NT2/D1 (cell line): ENCODE measurements around the gene DNM3.

Experiments
- DNase-seq: peaks from one replicate; pipeline ENCODE4 v3.0.0-alpha.2; 2011; ENCODE audit warnings: low read depth, low spot score
- H3K27me3 ChIP-seq: 2 replicates; pipeline ENCODE4 v1.6.0; 2011; ENCODE audit warnings: mild to moderate bottlenecking; ENCODE audit not compliant: insufficient read length, insufficient read depth
- H3K36me3 ChIP-seq: 2 replicates; pipeline ENCODE4 v1.6.1; 2011; ENCODE audit warnings: mild to moderate bottlenecking, low read length, mixed read lengths; ENCODE audit not compliant: insufficient read depth, insufficient read length
- H3K4me1 ChIP-seq: 2 replicates; pipeline ENCODE4 v1.5.1; 2011; ENCODE audit not compliant: insufficient read depth, insufficient read length
- H3K4me3 ChIP-seq: 2 replicates; pipeline ENCODE4 v1.5.1; 2011; ENCODE audit warnings: low read depth; ENCODE audit not compliant: insufficient read length
- H3K9ac ChIP-seq: 2 replicates; pipeline ENCODE4 v1.6.0; 2011; ENCODE audit warnings: low read depth; ENCODE audit not compliant: insufficient read length
- H3K9me3 ChIP-seq: 2 replicates; pipeline ENCODE4 v1.5.1; 2011; ENCODE audit warnings: mild to moderate bottlenecking, low read length; ENCODE audit not compliant: insufficient read depth
- SUZ12 ChIP-seq: IDR thresholded peaks from 2 replicates; pipeline ENCODE4 v1.6.1; 2011; ENCODE audit not compliant: insufficient read length, insufficient read depth; ENCODE audit errors: extremely low read depth
- YY1 ChIP-seq: IDR thresholded peaks from 2 replicates; pipeline ENCODE4 v1.6.1; 2011; ENCODE audit not compliant: insufficient read length, insufficient read depth
- ZNF274 ChIP-seq: IDR thresholded peaks from 2 replicates; pipeline ENCODE4 v1.6.1; 2011; ENCODE audit warnings: mild to moderate bottlenecking, low read depth, low read length

Gene DNM3

GRCh38 chr1:172245788-172246187, 404.5 kb downstream of the DNM3 start:
- Histone ChIP-seq H3K9ac (no peak overlapping the region), H3K36me3 (no peaks in the 10 kb centered on the region), H3K27me3 (no peaks in the 10 kb centered on the region), H3K4me1 (no peaks in the 10 kb centered on the region), H3K4me3 (no peak overlapping the region), H3K9me3 (no peaks in the 10 kb centered on the region)
- DNase-seq: no peak
- no peak for TF ChIP-seq YY1
- no peak for TF ChIP-seq SUZ12

- DNase-seq: no peak
- no peaks in the 10 kb centered on the region for H3K27me3 ChIP-seq
- no peak for TF ChIP-seq SUZ12
- TF ChIP-seq YY1: no peak
- no peak for TF ChIP-seq ZNF274
- H3K36me3 ChIP-seq: no peaks in the 10 kb centered on the region
- H3K9me3 ChIP-seq: no peaks in the 10 kb centered on the region
- no peaks in the 10 kb centered on the region for H3K4me1 ChIP-seq
- no peak overlapping the region for H3K4me3 ChIP-seq
- H3K9ac ChIP-seq: no peak overlapping the region
These were observed 405.5 kb downstream of the DNM3 start for GRCh38 chr1:172246521-172247390.

- TF ChIP-seq ZNF274 (no peak), SUZ12 (no peak), YY1 (no peak)
- DNase-seq: no peak
- Histone ChIP-seq H3K36me3 (no peaks in the 10 kb centered on the region), H3K9ac (no peak overlapping the region), H3K9me3 (no peaks in the 10 kb centered on the region), H3K4me3 (no peak overlapping the region), H3K27me3 (no peaks in the 10 kb centered on the region), H3K4me1 (no peaks in the 10 kb centered on the region)
These were observed 410.2 kb downstream of the DNM3 start for GRCh38 chr1:172251486-172251885.

GRCh38 chr1:172252321-172252720, 411.0 kb downstream of the DNM3 start:
- H3K9ac ChIP-seq: no peak overlapping the region
- no peaks in the 10 kb centered on the region for H3K4me1 ChIP-seq
- DNase-seq: no peak
- H3K36me3 ChIP-seq: no peaks in the 10 kb centered on the region
- no peak overlapping the region for H3K4me3 ChIP-seq
- no peaks in the 10 kb centered on the region for H3K27me3 ChIP-seq
- no peaks in the 10 kb centered on the region for H3K9me3 ChIP-seq
- no peak for TF ChIP-seq SUZ12
- no peak for TF ChIP-seq YY1
- TF ChIP-seq ZNF274: no peak

GRCh38 chr1:172252958-172253357, 411.7 kb downstream of the DNM3 start:
- TF ChIP-seq ZNF274 (no peak), YY1 (no peak)
- Histone ChIP-seq H3K9ac (no peak overlapping the region), H3K4me1 (no peaks in the 10 kb centered on the region), H3K9me3 (no peaks in the 10 kb centered on the region), H3K27me3 (no peaks in the 10 kb centered on the region), H3K36me3 (no peaks in the 10 kb centered on the region), H3K4me3 (no peak overlapping the region)
- no peak for DNase-seq

- Histone ChIP-seq H3K27me3 (no peaks in the 10 kb centered on the region), H3K9ac (no peak overlapping the region), H3K4me1 (no peaks in the 10 kb centered on the region), H3K4me3 (no peak overlapping the region), H3K9me3 (no peaks in the 10 kb centered on the region), H3K36me3 (no peaks in the 10 kb centered on the region)
- no peak for TF ChIP-seq SUZ12
- TF ChIP-seq ZNF274: no peak
- no peak for TF ChIP-seq YY1
- no peak for DNase-seq
These were observed 413.4 kb downstream of the DNM3 start for GRCh38 chr1:172254521-172255222.

GRCh38 chr1:172255223-172255560, 413.9 kb downstream of the DNM3 start:
- Histone ChIP-seq H3K9ac (no peak overlapping the region), H3K9me3 (no peaks in the 10 kb centered on the region), H3K4me3 (no peak overlapping the region), H3K4me1 (no peaks in the 10 kb centered on the region), H3K27me3 (no peaks in the 10 kb centered on the region), H3K36me3 (no peaks in the 10 kb centered on the region)
- TF ChIP-seq SUZ12: no peak
- no peak for TF ChIP-seq ZNF274
- TF ChIP-seq YY1: no peak
- no peak for DNase-seq
